Stomach smooth muscle (tissue), 2 donors: Measurements from ENCODE around the gene PRDM11.
A peak's percentile ranks its signal among the peaks of the same experiment; 100 is the strongest.

Experiments used
- H3K27ac ChIP-seq: one replicate; pipeline ENCODE4 v1.7.0; 2013; ENCODE audit warnings: mild to moderate bottlenecking, low read length, inconsistent platforms
- H3K27me3 ChIP-seq, 2 donors: one replicate each; pipeline ENCODE4 v1.7.0; 2013; ENCODE audit warnings: low read length in 2 of 2; ENCODE audit not compliant: insufficient read depth in 2 of 2, control insufficient read depth in 1 of 2
- H3K36me3 ChIP-seq, 2 donors: one replicate each; pipeline ENCODE4 v1.7.0; 2013; ENCODE audit warnings: low read length in 2 of 2; ENCODE audit not compliant: control insufficient read depth in 2 of 2, insufficient read depth in 2 of 2
- H3K4me1 ChIP-seq: one replicate; pipeline ENCODE4 v1.7.0; 2013; ENCODE audit warnings: low read length; ENCODE audit not compliant: control insufficient read depth, insufficient read depth
- H3K4me3 ChIP-seq, 2 donors: one replicate each; pipeline ENCODE4 v1.7.0; 2013; ENCODE audit warnings: low read length in 2 of 2
- H3K9ac ChIP-seq, 2 donors: one replicate each; pipeline ENCODE4 v1.7.0; 2013; ENCODE audit warnings: low read length in 2 of 2, mild to moderate bottlenecking in 1 of 2
- H3K9me3 ChIP-seq, 2 donors: one replicate each; pipeline ENCODE4 v1.7.0; 2013; ENCODE audit warnings: low read length in 2 of 2; ENCODE audit not compliant: control insufficient read depth in 2 of 2
- donor health status: healthy.
- donor health status: Pancreatic carcinoma.

PRDM11 gene

GRCh38 chr11:45150943-45151342 lies 4.5 kb downstream of the PRDM11 start:
- Histone ChIP-seq H3K27ac (no peak overlapping the region), H3K9ac (no peak overlapping the region), H3K4me3 (no peak overlapping the region), H3K27me3 (no peaks in the 10 kb centered on the region), H3K4me1 (peaks cover 50% of the 10 kb centered on the region), H3K36me3 (peaks cover 0 to 2% of the 10 kb centered on the region in 2 donors), H3K9me3 (no peaks in the 10 kb centered on the region)

- peaks cover 50% of the 10 kb centered on the region for H3K4me1 ChIP-seq
Observed at GRCh38 chr11:45151362-45151982, 5.0 kb downstream of the PRDM11 start.

GRCh38 chr11:45152740-45153595 lies 6.5 kb downstream of the PRDM11 start:
- no peaks in the 10 kb centered on the region for H3K9me3 ChIP-seq
- H3K27me3 ChIP-seq: no peaks in the 10 kb centered on the region
- no peak overlapping the region for H3K9ac ChIP-seq
- peaks cover 57% of the 10 kb centered on the region for H3K4me1 ChIP-seq
- H3K4me3 ChIP-seq: no peak overlapping the region
- peaks cover 0 to 2% of the 10 kb centered on the region in 2 donors for H3K36me3 ChIP-seq
- no peak overlapping the region for H3K27ac ChIP-seq

More at GRCh38 chr11:45151362-45151982, 5.0 kb downstream of the PRDM11 start:
- peaks cover 0 to 2% of the 10 kb centered on the region in 2 donors for H3K36me3 ChIP-seq
- H3K4me3 ChIP-seq: no peak overlapping the region
- H3K27ac ChIP-seq: no peak overlapping the region
- H3K9me3 ChIP-seq: no peaks in the 10 kb centered on the region
- H3K27me3 ChIP-seq: no peaks in the 10 kb centered on the region
- H3K9ac ChIP-seq: no peak overlapping the region

- no peaks in the 10 kb centered on the region for H3K9me3 ChIP-seq
- peak overlapping the region; percentile 49 for H3K27ac ChIP-seq
- H3K4me3 ChIP-seq: no peak overlapping the region
- H3K36me3 ChIP-seq: peaks cover 0 to 2% of the 10 kb centered on the region in 2 donors
- peak overlapping the region; percentile 7 to 21 for H3K9ac ChIP-seq
- H3K27me3 ChIP-seq: no peaks in the 10 kb centered on the region
- H3K4me1 ChIP-seq: peaks cover 58% of the 10 kb centered on the region
Observed at GRCh38 chr11:45154276-45154675, 7.8 kb downstream of the PRDM11 start.

GRCh38 chr11:45155058-45155551 lies 8.7 kb downstream of the PRDM11 start:
- H3K9ac ChIP-seq: peak overlapping the region in 1 of 2 donors; percentile 36
- H3K36me3 ChIP-seq: peaks cover 0 to 2% of the 10 kb centered on the region in 2 donors
- no peak overlapping the region for H3K4me3 ChIP-seq
- H3K9me3 ChIP-seq: no peaks in the 10 kb centered on the region
- H3K27ac ChIP-seq: peak overlapping the region; percentile 49
- H3K27me3 ChIP-seq: no peaks in the 10 kb centered on the region
- H3K4me1 ChIP-seq: peaks cover 61% of the 10 kb centered on the region

GRCh38 chr11:45155627-45156180 lies 9.3 kb downstream of the PRDM11 start:
- Histone ChIP-seq H3K36me3 (peaks cover 0 to 2% of the 10 kb centered on the region in 2 donors), H3K9me3 (no peaks in the 10 kb centered on the region), H3K4me3 (no peak overlapping the region), H3K27me3 (no peaks in the 10 kb centered on the region), H3K9ac (peak overlapping the region in 1 of 2 donors; percentile 36), H3K27ac (peak overlapping the region; percentile 49), H3K4me1 (peaks cover 57% of the 10 kb centered on the region)

GRCh38 chr11:45156201-45156600 lies 9.8 kb downstream of the PRDM11 start:
- H3K4me3 ChIP-seq: no peak overlapping the region
- H3K36me3 ChIP-seq: peaks cover 0 to 2% of the 10 kb centered on the region in 2 donors
- H3K9ac ChIP-seq: peak overlapping the region in 1 of 2 donors; percentile 36
- no peaks in the 10 kb centered on the region for H3K27me3 ChIP-seq
- H3K9me3 ChIP-seq: no peaks in the 10 kb centered on the region
- H3K27ac ChIP-seq: peak overlapping the region; percentile 49
- H3K4me1 ChIP-seq: peaks cover 62% of the 10 kb centered on the region

GRCh38 chr11:45156741-45157140 lies 10.3 kb downstream of the PRDM11 start:
- no peaks in the 10 kb centered on the region for H3K9me3 ChIP-seq
- H3K27me3 ChIP-seq: no peaks in the 10 kb centered on the region
- no peak overlapping the region for H3K4me3 ChIP-seq
- peak overlapping the region; percentile 91 for H3K27ac ChIP-seq
- no peak overlapping the region for H3K9ac ChIP-seq
- H3K36me3 ChIP-seq: no peaks in the 10 kb centered on the region
- peaks cover 68% of the 10 kb centered on the region for H3K4me1 ChIP-seq

- Histone ChIP-seq H3K36me3 (no peaks in the 10 kb centered on the region), H3K4me1 (peaks cover 76% of the 10 kb centered on the region), H3K9ac (peak overlapping the region; percentile 52 to 68)
Observed at GRCh38 chr11:45157247-45158209, 11.1 kb downstream of the PRDM11 start.

More at GRCh38 chr11:45157247-45158209, 11.1 kb downstream of the PRDM11 start:
- Histone ChIP-seq H3K4me3 (peak overlapping the region in 1 of 2 donors; percentile 40), H3K27me3 (no peaks in the 10 kb centered on the region), H3K27ac (peak overlapping the region; percentile 91), H3K9me3 (no peaks in the 10 kb centered on the region)
